Stimulated activated naive CD8-positive, alpha-beta T cell treated with anti-CD3 and anti-CD28 coated beads, Interleukin-15, amount 100 ng/mL, for 72 hours (primary cell): ENCODE data around the gene TMEM258.

Experiments used
- ATAC-seq: fragments of 150-1000 bp; cut with Tn5 transposase; 2 replicates; pipeline ENCODE4 v1.10.0; 2021; ENCODE audit warnings: mild to moderate bottlenecking, moderate library complexity
- DNase-seq, 2 donors: peaks; one replicate each; pipeline ENCODE4 v3.0.0; 2021 to 2022
- H3K27ac Mint-ChIP-seq, 2 donors: one replicate each; pipeline ENCODE4 v1.8.0; 2022; ENCODE audit warnings: mild to moderate bottlenecking in 2 of 2, mixed read lengths in 2 of 2, moderate library complexity in 2 of 2
- H3K27me3 Mint-ChIP-seq: one replicate; pipeline ENCODE4 v1.8.0; 2022; ENCODE audit warnings: mixed read lengths
- H3K4me1 Mint-ChIP-seq: one replicate; pipeline ENCODE4 v1.8.0; 2022; ENCODE audit warnings: mild to moderate bottlenecking, mixed read lengths
- H3K4me3 Mint-ChIP-seq, 2 donors: one replicate each; pipeline ENCODE4 v1.8.0; 2022; ENCODE audit warnings: mild to moderate bottlenecking in 2 of 2, mixed read lengths in 2 of 2, moderate library complexity in 1 of 2
- H3K9me3 Mint-ChIP-seq, 2 donors: one replicate each; pipeline ENCODE4 v1.8.0; 2022; ENCODE audit warnings: mixed read lengths in 2 of 2

TMEM258 gene

DNA sequence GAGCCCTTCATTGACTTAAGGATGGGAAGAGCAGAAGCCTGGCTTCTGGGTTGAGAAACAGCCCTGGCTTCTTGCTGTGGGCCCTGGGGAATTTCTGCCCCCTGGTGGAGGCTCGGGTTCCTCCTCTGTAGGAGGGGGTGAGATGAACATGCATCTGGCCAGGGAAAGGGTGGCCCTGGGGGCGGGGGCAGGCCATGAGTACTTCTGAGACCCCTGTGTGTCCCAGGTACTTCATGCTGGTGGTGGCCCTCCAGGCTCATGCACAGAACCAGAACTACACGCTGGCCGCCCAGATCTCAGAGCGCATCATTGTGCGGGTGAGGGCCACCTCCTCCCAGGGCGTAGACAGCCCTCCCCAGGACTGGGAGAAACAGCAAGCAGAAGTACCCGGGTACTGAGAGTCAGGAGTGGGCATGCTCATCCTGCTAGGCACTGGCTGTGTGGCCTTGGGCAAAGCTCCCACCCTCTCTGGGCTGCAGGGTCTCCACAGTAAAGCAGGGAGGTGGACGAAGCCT, 15.8 kb downstream of the TMEM258 start:
- peak overlapping the region; percentile 37 to 43 for H3K4me3 Mint-ChIP-seq
- peaks cover 21% of the 10 kb centered on the region for H3K27me3 Mint-ChIP-seq
- H3K9me3 Mint-ChIP-seq: no peaks in the 10 kb centered on the region
- DNase-seq (peak; percentile 60 to 68), ATAC-seq (peak; percentile 72)
- H3K27ac Mint-ChIP-seq: peak overlapping the region in 1 of 2 donors; percentile 60
- H3K4me1 Mint-ChIP-seq: peaks cover 26% of the 10 kb centered on the region

DNA sequence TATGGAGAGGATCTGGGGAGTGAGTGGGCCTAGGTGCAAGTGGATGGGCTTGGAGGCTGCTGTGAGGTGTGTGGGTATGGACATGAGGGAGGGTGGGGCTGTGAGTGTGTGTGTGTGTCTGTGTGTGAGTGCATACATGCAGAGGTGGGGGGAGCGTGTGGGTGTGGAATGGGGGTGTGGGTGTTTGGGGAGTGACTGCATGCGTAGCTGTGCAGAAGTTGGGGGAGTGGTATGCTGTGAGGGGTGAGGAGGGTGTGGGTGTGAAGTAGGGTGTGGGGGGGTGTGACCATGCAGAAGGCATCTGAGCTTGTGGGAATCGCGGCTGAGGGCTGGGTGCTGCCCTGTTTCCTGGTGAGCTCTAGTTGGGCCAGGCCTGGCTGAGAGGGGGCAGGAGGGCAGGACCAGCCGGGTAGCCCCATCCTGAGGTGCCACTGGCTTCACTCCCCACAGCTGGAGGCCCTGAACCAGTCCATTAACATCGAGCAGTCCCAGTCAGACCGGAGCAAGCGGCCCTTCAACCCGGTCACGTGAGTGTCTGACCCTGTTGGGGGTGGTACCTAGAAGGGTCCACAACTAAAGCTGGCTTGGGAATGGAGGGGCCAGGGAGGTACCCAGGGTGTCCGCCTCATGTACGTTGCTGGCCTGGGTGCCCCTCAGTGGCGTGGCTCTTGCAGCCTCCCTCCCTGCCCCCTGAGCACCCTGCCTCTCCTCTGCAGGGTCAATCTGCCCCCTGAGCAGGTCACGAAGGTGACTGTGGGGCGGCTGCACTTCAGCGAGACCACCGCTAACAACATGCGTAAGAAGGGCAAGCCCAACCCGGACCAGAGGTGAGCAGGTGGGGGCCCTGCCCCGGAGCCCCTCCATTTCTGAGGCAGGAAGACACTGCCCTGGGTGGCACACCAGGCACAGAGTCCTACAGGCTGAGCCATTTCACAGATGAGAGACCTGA, 16.5 kb downstream of the TMEM258 start:
- H3K27ac Mint-ChIP-seq: no peak overlapping the region
- H3K4me1 Mint-ChIP-seq: peaks cover 26% of the 10 kb centered on the region
- no peak for ATAC-seq
- no peak overlapping the region for H3K4me3 Mint-ChIP-seq
- DNase-seq: no peak
- H3K9me3 Mint-ChIP-seq: no peaks in the 10 kb centered on the region
- peaks cover 21% of the 10 kb centered on the region for H3K27me3 Mint-ChIP-seq

DNA sequence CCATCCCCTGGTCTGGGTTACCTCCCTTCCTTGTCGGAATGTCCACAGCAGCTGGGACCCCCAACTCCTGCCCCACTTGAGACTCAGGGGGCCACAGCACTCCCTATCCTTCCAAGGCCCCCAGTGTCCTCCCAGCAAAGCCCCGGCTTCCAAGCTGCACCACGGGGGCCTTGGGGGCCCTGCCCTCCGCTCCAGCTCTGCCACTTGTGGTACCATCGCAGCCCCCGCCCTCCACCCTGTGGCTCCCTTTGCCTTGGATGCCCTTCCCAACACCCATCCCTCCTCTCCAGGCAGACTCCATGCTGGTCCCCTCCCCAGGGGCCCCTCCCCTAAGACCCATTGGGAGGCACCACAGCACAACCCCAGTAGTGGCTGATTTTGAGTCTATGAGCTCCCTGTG, 17.3 kb downstream of the TMEM258 start:
- no peak overlapping the region for H3K27ac Mint-ChIP-seq
- H3K4me3 Mint-ChIP-seq: no peak overlapping the region
- DNase-seq: no peak
- no peaks in the 10 kb centered on the region for H3K9me3 Mint-ChIP-seq
- peaks cover 21% of the 10 kb centered on the region for H3K27me3 Mint-ChIP-seq
- ATAC-seq: no peak
- H3K4me1 Mint-ChIP-seq: peaks cover 26% of the 10 kb centered on the region

DNA sequence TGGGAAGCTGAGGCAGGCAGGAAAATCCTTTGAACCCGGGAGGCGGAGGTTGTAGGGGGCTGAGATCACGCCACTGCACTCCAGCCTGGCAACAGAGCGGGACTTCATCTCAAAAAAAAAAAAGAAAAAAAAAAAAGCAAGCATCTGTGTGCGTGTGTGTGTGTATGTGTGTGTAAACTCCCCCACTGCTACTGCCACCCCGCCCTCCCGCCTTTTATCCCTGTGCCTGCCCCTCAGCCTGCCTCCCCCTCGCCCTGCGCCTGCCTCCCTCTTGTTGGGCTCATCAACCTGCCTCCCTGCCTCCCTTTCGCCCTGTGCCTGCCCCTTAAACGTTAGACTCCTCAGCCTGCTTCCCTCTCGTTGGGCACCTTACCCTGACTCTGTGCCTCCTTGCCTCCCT, 18.0 kb downstream of the TMEM258 start:
- ATAC-seq (no peak), DNase-seq (no peak)
- Mint-ChIP-seq H3K4me3 (no peak overlapping the region), H3K27me3 (peaks cover 21% of the 10 kb centered on the region), H3K9me3 (no peaks in the 10 kb centered on the region), H3K27ac (no peak overlapping the region), H3K4me1 (peaks cover 26% of the 10 kb centered on the region)

DNA sequence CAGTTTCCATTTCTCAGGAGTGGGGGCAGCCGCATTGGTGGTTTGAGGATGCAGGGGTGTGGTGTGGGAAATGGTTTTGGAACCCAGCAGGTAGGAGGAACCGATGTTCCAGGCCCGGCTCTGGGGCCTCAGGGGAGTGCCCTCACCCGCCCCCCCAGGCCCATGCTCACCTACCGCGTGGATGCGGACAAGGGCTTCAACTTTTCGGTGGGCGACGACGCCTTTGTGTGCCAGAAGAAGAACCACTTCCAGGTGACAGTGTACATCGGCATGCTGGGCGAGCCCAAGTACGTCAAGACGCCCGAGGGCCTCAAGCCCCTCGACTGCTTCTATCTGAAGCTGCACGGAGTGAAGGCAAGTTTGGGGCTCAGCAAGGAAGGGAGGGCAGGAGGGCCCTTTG, 18.6 kb downstream of the TMEM258 start:
- H3K27me3 Mint-ChIP-seq: peaks cover 19% of the 10 kb centered on the region
- peaks cover 25% of the 10 kb centered on the region for H3K4me1 Mint-ChIP-seq
- H3K4me3 Mint-ChIP-seq: no peak overlapping the region
- DNase-seq (no peak), ATAC-seq (no peak)
- peak overlapping the region in 1 of 2 donors; percentile 34 for H3K27ac Mint-ChIP-seq
- no peaks in the 10 kb centered on the region for H3K9me3 Mint-ChIP-seq

DNA sequence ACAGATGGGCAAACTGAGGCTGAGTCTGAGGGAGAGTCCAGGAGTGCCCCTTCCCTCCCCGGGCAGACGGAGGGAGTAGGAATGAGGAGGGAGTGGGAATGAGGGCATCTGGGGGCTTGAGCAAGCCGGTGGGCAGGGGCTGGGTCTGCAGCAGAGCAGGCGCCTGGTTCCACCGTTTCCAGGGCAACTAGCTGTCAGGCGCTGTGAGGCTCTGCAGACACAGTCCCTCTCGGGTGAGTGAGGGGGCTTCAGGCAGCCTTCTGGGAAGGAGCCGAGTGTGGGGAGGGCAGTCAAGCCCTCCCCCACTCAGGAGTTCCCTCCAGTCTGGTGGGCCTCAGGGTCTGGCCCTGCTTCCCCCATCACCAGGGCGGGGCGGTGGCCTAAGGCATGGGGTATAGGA, 19.0 kb downstream of the TMEM258 start:
- peaks cover 27% of the 10 kb centered on the region for H3K4me1 Mint-ChIP-seq
- H3K9me3 Mint-ChIP-seq: no peaks in the 10 kb centered on the region
- H3K27ac Mint-ChIP-seq: no peak overlapping the region
- ATAC-seq (no peak), DNase-seq (no peak)
- H3K27me3 Mint-ChIP-seq: peaks cover 15% of the 10 kb centered on the region
- H3K4me3 Mint-ChIP-seq: no peak overlapping the region

DNA sequence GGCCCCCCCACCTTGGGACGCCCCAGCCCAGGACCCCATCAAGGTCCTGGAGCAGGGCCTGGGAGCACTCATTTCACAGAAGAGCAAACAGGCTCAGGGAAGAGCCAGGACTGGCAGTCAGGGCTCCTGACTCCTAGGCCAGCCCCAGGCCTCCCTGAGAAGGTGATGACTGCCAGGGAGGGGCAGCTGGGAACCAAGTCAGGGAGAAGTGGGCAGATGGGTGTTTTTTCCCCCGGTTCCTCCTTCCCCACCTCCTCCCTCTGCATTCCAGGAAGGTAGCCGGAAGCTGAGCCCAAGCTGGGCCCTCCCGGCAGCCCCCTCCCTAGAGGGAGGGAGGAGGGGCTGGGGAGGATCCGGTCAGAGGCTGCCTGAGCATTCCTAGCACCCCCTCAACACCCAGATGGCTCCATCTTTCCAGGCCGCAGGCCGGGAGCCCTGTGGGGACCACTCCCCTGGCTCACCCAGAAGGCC, 20.4 kb downstream of the TMEM258 start:
- ATAC-seq (no peak), DNase-seq (no peak)
- Mint-ChIP-seq H3K27ac (peak overlapping the region; percentile 19 to 42), H3K4me3 (no peak overlapping the region), H3K9me3 (no peaks in the 10 kb centered on the region), H3K27me3 (peaks cover 7% of the 10 kb centered on the region), H3K4me1 (peaks cover 18% of the 10 kb centered on the region)

DNA sequence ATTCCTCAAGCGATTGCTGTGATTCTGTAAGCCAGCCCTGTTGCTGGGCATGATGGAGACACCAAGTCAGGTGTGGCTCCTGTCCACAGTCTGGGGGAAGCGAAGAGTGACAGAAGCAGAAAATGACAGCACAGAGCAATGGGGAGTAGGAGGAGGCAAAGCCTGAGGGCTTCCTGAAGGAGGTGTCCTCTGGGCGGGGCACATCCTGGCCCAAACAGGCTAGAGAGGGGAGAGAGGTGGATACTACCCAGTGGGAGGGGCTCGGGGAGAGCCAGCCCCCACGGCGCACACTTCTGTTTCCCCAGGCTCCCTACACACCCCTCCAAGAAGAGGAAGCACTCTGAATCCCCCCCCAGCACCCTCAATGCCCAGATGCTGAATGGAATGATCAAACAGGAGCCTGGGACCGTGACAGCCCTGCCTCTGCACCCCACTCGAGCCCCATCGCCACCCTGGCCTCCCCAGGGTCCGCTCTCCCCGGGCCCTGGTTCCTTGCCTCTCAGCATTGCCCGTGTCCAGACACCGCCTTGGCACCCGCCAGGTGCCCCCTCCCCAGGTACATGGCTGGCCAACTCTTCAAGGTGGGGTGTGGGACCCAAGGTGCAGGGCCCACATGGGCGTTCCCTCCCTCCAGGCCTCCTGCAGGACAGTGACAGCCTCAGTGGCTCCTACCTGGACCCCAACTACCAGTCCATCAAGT, 21.1 kb downstream of the TMEM258 start:
- Mint-ChIP-seq H3K4me1 (peaks cover 11% of the 10 kb centered on the region), H3K27me3 (peaks cover 1% of the 10 kb centered on the region), H3K4me3 (no peak overlapping the region), H3K9me3 (no peaks in the 10 kb centered on the region), H3K27ac (peak overlapping the region in 1 of 2 donors; percentile 74)
- ATAC-seq (no peak), DNase-seq (no peak)

DNA sequence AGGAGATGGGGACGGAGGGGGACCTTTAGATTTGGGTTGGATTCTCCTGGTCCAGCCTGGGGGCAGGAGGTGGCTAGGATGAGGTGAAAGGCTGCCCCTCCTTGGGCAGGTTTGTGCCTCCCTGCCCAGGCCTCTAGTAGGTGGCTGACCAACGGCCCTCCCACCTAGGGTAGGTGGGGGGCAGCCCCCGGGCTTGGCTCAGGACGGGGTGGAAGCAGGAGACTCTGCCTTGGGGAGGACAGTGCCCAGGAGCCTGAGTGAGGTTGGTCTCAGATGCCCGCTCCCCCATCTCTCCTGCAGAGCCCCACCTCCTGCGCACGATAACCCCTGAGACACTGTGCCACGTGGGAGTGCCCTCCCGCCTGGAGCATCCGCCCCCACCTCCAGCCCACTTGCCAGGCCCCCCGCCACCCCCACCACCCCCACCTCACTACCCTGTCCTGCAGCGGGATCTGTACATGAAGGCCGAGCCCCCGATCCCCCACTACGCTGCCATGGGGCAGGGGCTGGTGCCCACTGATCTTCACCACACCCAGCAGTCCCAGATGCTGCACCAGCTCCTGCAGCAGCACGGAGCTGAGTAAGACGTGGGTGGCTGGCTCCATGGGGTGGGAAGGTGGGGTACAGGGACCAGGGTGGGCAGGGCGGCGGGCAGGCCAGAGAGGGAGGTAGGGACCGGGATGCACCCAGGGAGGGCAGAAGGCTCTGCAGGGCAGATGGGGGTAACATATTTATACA, 22.3 kb downstream of the TMEM258 start:
- Mint-ChIP-seq H3K4me3 (no peak overlapping the region), H3K4me1 (peaks cover 9% of the 10 kb centered on the region), H3K27me3 (no peaks in the 10 kb centered on the region), H3K27ac (no peak overlapping the region), H3K9me3 (no peaks in the 10 kb centered on the region)
- ATAC-seq: peak; percentile 8
- no peak for DNase-seq

DNA sequence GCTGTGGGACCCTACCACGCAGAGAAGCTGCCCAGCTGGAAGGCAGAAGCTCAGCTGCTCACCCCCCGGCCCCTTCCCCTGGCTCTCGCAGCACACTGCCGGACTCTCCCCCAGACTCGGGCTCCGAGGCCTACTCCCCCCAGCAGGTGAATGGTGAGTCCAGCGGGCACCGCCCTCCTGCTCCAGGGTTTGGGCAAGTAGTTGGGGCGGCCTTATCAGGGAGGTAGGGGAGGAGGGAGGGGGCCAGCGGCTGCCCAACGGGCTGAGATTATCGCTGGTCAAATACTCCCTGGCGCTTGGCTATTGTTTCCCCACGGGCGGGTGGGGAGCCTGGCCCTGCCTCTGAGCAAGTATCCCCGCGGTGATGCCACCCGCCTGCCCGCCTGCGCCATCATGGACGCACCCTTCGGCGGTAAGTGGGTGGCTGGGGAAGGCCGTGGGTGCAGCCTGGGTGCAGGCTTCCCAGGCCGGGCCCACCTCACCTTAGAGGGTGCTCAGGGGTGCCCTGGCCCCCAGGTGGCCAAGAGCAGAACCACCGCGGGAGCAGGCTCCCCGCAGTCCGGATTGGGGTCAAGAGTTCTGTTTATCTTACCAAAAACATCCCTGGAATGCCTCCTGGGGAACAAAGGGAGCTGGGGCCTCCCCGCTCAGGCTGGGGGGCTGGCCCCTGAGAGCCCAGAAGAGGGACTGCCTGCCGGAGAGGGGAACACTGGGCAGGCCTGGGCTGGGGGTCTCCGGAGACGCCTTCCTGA, 23.1 kb downstream of the TMEM258 start:
- ATAC-seq: no peak
- DNase-seq: no peak
- H3K27ac Mint-ChIP-seq: no peak overlapping the region
- no peaks in the 10 kb centered on the region for H3K27me3 Mint-ChIP-seq
- H3K4me3 Mint-ChIP-seq: no peak overlapping the region
- peaks cover 9% of the 10 kb centered on the region for H3K4me1 Mint-ChIP-seq
- no peaks in the 10 kb centered on the region for H3K9me3 Mint-ChIP-seq

DNA sequence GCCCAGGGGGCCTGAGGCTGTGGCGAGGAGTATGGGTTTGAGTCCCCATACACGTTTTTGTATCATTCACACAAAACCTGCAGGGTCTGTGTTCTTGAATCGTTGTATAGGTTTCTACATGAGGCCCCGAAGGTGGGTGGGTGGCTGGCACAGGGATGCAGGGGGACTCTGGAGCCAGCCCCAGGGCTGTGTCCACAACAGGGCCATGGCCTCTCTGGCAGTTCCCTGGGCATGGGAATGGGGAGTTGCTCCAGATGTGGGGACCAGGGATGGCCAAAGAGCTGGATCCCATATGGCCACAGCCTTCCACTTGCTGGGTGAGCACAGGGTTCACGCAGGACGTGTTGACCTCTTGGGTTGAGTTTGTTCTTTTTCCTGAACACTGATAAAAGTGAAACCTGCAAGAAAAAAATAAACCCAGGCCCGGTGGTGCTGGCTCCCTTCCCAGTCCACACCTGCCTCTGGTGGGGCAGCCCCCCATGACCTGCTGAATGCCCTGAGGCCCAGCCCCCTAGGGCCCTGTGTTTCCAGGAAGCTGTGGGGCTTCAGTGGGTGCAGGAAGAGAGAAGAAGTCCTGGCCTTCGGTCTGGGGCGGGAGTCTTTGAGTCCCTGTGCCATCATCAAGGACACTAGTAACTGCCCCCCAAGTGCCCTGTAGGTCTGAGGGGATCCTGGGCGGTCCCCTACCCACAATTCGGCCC, 23.9 kb downstream of the TMEM258 start:
- DNase-seq (no peak), ATAC-seq (no peak)
- peak overlapping the region in 1 of 2 donors; percentile 27 for H3K27ac Mint-ChIP-seq
- H3K27me3 Mint-ChIP-seq: no peaks in the 10 kb centered on the region
- H3K9me3 Mint-ChIP-seq: no peaks in the 10 kb centered on the region
- H3K4me1 Mint-ChIP-seq: peaks cover 9% of the 10 kb centered on the region
- H3K4me3 Mint-ChIP-seq: no peak overlapping the region

DNA sequence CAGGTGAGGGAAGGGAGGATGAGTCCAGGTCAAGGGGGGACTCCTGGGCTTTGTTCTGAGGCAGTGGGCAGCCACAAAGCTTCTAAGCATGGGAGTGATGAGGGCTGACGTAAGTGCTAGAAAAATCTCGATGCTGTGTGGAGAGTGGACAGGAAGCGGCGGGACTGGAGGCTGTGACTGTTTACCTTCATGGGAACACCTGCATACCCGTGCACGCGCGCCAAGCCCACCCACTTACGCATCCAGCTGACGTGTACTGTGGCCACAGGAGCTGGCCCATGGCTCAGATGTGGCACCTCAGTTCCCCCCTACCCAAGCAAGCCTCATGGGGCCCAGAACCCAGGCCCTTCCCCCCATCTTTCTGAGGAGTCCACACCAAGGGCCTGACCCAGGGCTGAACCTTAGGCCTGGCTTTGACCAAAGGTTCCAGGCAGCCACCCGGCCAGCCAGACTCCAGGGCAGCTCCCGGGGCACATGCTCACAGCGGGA, 26.0 kb downstream of the TMEM258 start:
- Mint-ChIP-seq H3K4me3 (no peak overlapping the region), H3K4me1 (peaks cover 9% of the 10 kb centered on the region), H3K9me3 (no peaks in the 10 kb centered on the region), H3K27me3 (no peaks in the 10 kb centered on the region), H3K27ac (no peak overlapping the region)
- DNase-seq: no peak
- ATAC-seq: no peak

DNA sequence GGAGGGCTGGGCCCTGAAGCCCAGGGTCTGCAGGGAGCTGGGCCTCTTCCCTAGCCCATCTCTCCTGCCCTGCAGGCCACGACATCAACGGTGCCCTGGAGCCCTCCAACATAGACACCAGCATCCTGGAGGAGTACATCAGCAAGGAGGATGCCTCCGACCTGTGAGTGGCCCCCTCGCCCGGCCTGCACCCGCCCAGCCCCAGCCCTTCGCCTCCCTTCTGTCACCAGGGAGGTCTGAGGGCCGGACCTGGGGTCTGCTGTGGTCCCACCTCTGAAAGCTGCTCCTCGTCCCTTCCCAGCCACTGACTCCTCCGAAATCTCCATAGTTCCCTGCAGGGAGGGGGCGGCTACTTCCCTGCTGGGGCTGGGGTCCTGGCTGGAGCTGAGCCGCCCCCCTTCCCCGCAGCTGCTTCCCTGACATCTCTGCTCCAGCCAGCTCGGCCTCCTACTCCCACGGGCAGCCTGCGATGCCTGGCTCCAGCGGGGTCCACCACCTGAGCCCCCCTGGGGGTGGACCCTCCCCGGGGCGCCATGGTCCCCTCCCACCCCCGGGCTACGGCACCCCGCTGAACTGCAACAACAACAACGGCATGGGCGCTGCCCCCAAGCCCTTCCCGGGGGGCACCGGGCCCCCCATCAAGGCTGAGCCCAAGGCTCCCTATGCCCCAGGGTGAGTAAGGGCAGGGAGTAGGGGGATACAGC, 26.7 kb downstream of the TMEM258 start:
- H3K27ac Mint-ChIP-seq: no peak overlapping the region

More for the DNA sequence above, 26.7 kb downstream of the TMEM258 start:
- Mint-ChIP-seq H3K9me3 (no peaks in the 10 kb centered on the region), H3K27me3 (no peaks in the 10 kb centered on the region), H3K4me1 (peaks cover 9% of the 10 kb centered on the region), H3K4me3 (no peak overlapping the region)
- peak; percentile 21 for ATAC-seq
- no peak for DNase-seq
